Measurements from ENCODE around the gene AMY1A. TPM values are rescaled to one million over a fixed set of nuclear protein-coding genes. Genes with fewer than 3 reads are reported as not detected.
"Not testable (repeated sequence)": the region's sequence is repeated elsewhere in the genome, so short reads cannot be mapped to it uniquely, and the experiment has no call there.

AMY1A gene
- total RNA-seq (2021; ENCODE audit: unreplicated experiment) (not detected), Bru-seq, nascent RNA (not detected), BruChase-seq, experiment 1, labeled RNA remaining after a 6-hour chase (not detected), BruChase-seq, experiment 2, labeled RNA remaining after a 2-hour chase (not detected)
- polyA plus RNA-seq (2012) = not detected in 2 replicates
- long read RNA-seq = 0 reads

DNA sequence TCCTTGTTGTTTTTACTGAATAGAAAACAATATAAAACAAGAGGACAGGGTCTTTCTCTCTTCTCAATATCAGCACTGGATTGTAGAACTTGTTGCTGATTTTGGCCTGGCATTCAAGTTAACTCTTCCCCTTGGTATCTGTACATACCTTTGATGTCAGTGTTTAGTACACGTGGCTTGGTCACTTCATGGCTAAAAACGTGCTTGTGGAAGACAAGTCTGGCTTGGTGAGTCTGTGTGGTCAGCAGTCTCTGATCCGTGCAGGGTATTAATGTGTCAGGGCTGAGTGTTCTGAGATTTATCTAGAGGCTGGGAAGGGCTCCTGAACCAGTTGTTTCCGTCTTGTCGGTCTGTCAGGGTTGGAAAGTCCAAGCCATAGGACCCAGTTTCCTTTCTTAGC is at the start of gene AMY1A:
Gene AMY1A (plus strand): TSS at position 301 of the 400 bp plus-strand sequence. CDS start 571 bp downstream, outside the sequence.
- H3K9ac ChIP-seq (ENCODE audit: low read length); H2AFZ ChIP-seq (ENCODE audit: low read depth, low read length, poor library complexity, severe bottlenecking); H4K20me1 ChIP-seq (ENCODE audit: insufficient read depth); H3K36me3 ChIP-seq (ENCODE audit: control insufficient read depth in 1 of 2, insufficient read depth in 2 of 2, low read length in 2 of 2); BruUV-seq (replicated peaks); H3K4me2 ChIP-seq (ENCODE audit: low read length); H3K9me3 ChIP-seq (ENCODE audit: control insufficient read depth in 1 of 2, insufficient read depth in 1 of 2, low read depth in 1 of 2, low read length in 2 of 2); H3K9me2 ChIP-seq (ENCODE audit: insufficient read depth); H3K4me3 ChIP-seq (replicated peaks in 1 of 2; ENCODE audit: low read depth in 1 of 2, low read length in 2 of 2); H3K27me3 ChIP-seq (ENCODE audit: insufficient read depth, low read length); DNase-seq (ENCODE audit: low read depth, low spot score); RAD21 ChIA-PET (ENCODE audit: low non-redundant PET in 1 of 2, low total read pairs in 2 of 2, uncharacterized antibody in 2 of 2, unreplicated experiment in 2 of 2); H3K79me2 ChIP-seq (ENCODE audit: insufficient read depth, low read length); H3K27ac ChIP-seq (ENCODE audit: low read depth, low read length); CTCF ChIA-PET; intact Hi-C loops (cut with micrococcal nuclease); POLR2A ChIA-PET; ATAC-seq; H3K4me1 ChIP-seq (ENCODE audit: control insufficient read depth in 1 of 2, insufficient read depth in 2 of 2, low read length in 2 of 2): not testable (repeated sequence)

DNA sequence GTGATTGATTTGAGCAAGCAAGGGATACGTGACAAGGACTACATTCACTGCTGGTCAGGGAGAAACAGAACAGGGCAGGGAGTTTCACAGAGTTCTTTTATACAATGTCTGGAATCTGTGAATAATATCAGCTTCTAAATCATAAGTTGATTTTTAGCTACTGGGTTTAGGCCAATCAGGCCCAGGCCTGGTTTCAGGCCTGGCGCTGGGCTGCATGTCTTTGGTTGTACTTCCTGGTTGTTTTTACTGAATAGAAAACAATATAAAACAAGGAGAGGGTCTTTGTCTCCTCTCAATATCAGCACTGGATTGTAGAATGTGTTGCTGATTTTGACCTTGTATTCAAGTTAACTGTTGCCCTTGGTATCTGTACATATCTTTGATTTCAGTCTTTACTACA is 39.2 kb upstream of the AMY1A start:
- Histone ChIP-seq H2AFZ (ENCODE audit: low read depth, low read length, poor library complexity, severe bottlenecking) (no peak overlapping the region), H3K4me2 (ENCODE audit: low read length) (no peak overlapping the region), H3K27me3 (ENCODE audit: insufficient read depth, low read length) (no peaks in the 10 kb centered on the region), H3K27ac (ENCODE audit: low read depth, low read length) (no peak overlapping the region), H4K20me1 (ENCODE audit: insufficient read depth) (no peaks in the 10 kb centered on the region), H3K4me3 (replicated peaks in 1 of 2; ENCODE audit: low read depth in 1 of 2, low read length in 2 of 2) (no peak overlapping the region), H3K79me2 (ENCODE audit: insufficient read depth, low read length) (no peaks in the 10 kb centered on the region), H3K4me1 (ENCODE audit: control insufficient read depth in 1 of 2, insufficient read depth in 2 of 2, low read length in 2 of 2) (no peaks in the 10 kb centered on the region), H3K9me3 (ENCODE audit: control insufficient read depth in 1 of 2, insufficient read depth in 1 of 2, low read depth in 1 of 2, low read length in 2 of 2) (no peaks in the 10 kb centered on the region), H3K9me2 (ENCODE audit: insufficient read depth) (no peaks in the 10 kb centered on the region), H3K9ac (ENCODE audit: low read length) (no peak overlapping the region), H3K36me3 (ENCODE audit: control insufficient read depth in 1 of 2, insufficient read depth in 2 of 2, low read length in 2 of 2) (no peaks in the 10 kb centered on the region)
- BruUV-seq (replicated peaks) = no TSS peak
- ATAC-seq = no peak
- RAD21 ChIA-PET (ENCODE audit: low non-redundant PET in 1 of 2, low total read pairs in 2 of 2, uncharacterized antibody in 2 of 2, unreplicated experiment in 2 of 2) = no interaction called here
- no peak for DNase-seq (ENCODE audit: low read depth, low spot score)
- no peak for TF ChIP-seq ZNF274 (IDR thresholded peaks at IDR 0.05; ENCODE audit: low read depth, low read length)
- no peak for TF ChIP-seq JUND (IDR thresholded peaks at IDR 0.05)
- TF ChIP-seq POLR2AphosphoS5 (IDR thresholded peaks at IDR 0.05; ENCODE audit: low read depth, low read length) = no peak
- TF ChIP-seq ZFX (IDR thresholded peaks at IDR 0.05) = no peak
- CTCF ChIA-PET = no interaction called here
- POLR2A ChIA-PET = no interaction called here
- intact Hi-C loops (cut with micrococcal nuclease) = no loop called here

DNA sequence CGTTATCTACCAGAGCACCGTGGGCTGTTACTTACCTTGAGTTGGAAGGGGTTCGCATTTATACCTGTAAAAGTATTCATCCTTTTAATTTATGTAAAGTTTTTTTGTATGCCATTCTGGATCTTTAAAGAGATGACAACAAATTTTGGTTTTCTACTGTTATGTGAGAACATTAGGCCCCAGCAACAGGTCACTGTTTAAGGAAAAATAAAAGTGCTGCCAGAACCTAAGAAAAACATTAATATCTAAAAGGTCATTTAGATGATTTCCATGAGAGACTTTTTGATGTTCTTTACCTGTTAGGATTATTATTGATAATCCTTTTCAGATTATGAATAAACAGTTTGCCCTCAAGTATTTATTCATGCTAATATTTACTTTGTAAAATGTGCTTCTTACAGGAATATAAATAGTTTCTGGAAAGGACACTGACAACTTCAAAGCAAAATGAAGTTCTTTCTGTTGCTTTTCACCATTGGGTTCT is 38.5 kb upstream of the AMY1A start, which contains the start of gene AMY2A:
Gene AMY2A (plus strand): TSS at position 434 of the 484 bp plus-strand sequence. CDS start 14 bp downstream, at position 448.
- H3K27ac ChIP-seq (ENCODE audit: low read depth, low read length); POLR2A ChIA-PET; H2AFZ ChIP-seq (ENCODE audit: low read depth, low read length, poor library complexity, severe bottlenecking); H3K9me3 ChIP-seq (ENCODE audit: control insufficient read depth in 1 of 2, insufficient read depth in 1 of 2, low read depth in 1 of 2, low read length in 2 of 2); H3K4me3 ChIP-seq (replicated peaks in 1 of 2; ENCODE audit: low read depth in 1 of 2, low read length in 2 of 2); H3K4me1 ChIP-seq (ENCODE audit: control insufficient read depth in 1 of 2, insufficient read depth in 2 of 2, low read length in 2 of 2); RAD21 ChIA-PET (ENCODE audit: low non-redundant PET in 1 of 2, low total read pairs in 2 of 2, uncharacterized antibody in 2 of 2, unreplicated experiment in 2 of 2); H3K79me2 ChIP-seq (ENCODE audit: insufficient read depth, low read length); H3K9me2 ChIP-seq (ENCODE audit: insufficient read depth); H3K4me2 ChIP-seq (ENCODE audit: low read length); ATAC-seq; H3K27me3 ChIP-seq (ENCODE audit: insufficient read depth, low read length); H3K36me3 ChIP-seq (ENCODE audit: control insufficient read depth in 1 of 2, insufficient read depth in 2 of 2, low read length in 2 of 2); CTCF ChIA-PET; DNase-seq (ENCODE audit: low read depth, low spot score); H3K9ac ChIP-seq (ENCODE audit: low read length); BruUV-seq (replicated peaks); intact Hi-C loops (cut with micrococcal nuclease); H4K20me1 ChIP-seq (ENCODE audit: insufficient read depth): not testable (repeated sequence)

DNA sequence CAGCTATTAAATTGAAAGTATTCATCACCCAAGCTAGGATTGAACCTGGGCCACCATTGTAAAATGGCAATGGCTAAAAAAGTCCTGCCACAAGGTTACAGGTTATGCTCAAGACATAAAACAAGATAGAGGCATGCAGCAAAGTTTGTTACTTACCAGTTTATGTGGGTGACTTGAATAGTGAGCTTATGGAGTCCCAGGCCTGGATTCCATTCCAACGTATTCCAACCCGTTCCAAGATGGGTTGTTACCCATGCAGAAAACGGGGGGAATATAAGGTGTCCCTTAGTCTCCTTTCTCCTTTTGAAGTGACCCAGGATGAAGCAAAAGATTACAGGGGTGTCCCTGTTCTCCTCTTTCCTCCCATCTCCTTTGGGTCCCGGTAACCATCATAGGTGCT is 28.1 kb upstream of the AMY1A start:
- H3K4me3 ChIP-seq (replicated peaks in 1 of 2; ENCODE audit: low read depth in 1 of 2, low read length in 2 of 2); H2AFZ ChIP-seq (ENCODE audit: low read depth, low read length, poor library complexity, severe bottlenecking); CTCF ChIA-PET; DNase-seq (ENCODE audit: low read depth, low spot score); H3K79me2 ChIP-seq (ENCODE audit: insufficient read depth, low read length); H4K20me1 ChIP-seq (ENCODE audit: insufficient read depth); RAD21 ChIA-PET (ENCODE audit: low non-redundant PET in 1 of 2, low total read pairs in 2 of 2, uncharacterized antibody in 2 of 2, unreplicated experiment in 2 of 2); H3K9me3 ChIP-seq (ENCODE audit: control insufficient read depth in 1 of 2, insufficient read depth in 1 of 2, low read depth in 1 of 2, low read length in 2 of 2); H3K27ac ChIP-seq (ENCODE audit: low read depth, low read length); H3K9ac ChIP-seq (ENCODE audit: low read length); H3K9me2 ChIP-seq (ENCODE audit: insufficient read depth); intact Hi-C loops (cut with micrococcal nuclease); H3K4me2 ChIP-seq (ENCODE audit: low read length); POLR2A ChIA-PET; H3K4me1 ChIP-seq (ENCODE audit: control insufficient read depth in 1 of 2, insufficient read depth in 2 of 2, low read length in 2 of 2); BruUV-seq (replicated peaks); H3K36me3 ChIP-seq (ENCODE audit: control insufficient read depth in 1 of 2, insufficient read depth in 2 of 2, low read length in 2 of 2); H3K27me3 ChIP-seq (ENCODE audit: insufficient read depth, low read length); ATAC-seq: not testable (repeated sequence)

Data from HCT116 (cell line).